DMS53 treated with DMSO at 0.1 percent for 48 hours (cell line): ENCODE measurements around the gene TIMELESS.
"Not testable (repeated sequence)": the region's sequence is repeated elsewhere in the genome, so short reads cannot be mapped to it uniquely, and the experiment has no call there.

Source experiments
- DNase-seq: peaks from one replicate; lab custom pipeline; 2025; ENCODE audit not compliant: unreplicated experiment; lab: John Stamatoyannopoulos, UW

The TIMELESS gene

DNA sequence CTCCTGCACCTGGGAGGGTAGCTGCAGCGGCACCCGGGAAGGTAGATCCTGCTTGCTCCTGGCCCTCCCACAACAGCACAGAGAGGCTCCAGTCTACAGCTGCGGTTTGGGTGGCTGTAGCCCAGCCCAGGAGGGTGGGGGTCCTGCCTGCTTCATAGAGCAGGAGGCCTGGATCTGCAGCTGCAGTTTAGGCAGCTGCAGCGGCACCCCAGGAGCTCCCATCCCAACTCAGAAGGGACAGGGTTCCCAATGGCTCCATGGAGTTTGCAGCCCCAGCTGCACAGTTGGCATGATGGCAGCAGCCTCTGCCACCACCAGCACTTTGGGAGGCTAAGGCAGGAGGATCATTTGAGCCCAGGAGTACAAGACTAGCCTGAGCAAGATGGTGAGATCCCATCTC lies 38.5 kb downstream of the TIMELESS start:
- no peak for DNase-seq

DNA sequence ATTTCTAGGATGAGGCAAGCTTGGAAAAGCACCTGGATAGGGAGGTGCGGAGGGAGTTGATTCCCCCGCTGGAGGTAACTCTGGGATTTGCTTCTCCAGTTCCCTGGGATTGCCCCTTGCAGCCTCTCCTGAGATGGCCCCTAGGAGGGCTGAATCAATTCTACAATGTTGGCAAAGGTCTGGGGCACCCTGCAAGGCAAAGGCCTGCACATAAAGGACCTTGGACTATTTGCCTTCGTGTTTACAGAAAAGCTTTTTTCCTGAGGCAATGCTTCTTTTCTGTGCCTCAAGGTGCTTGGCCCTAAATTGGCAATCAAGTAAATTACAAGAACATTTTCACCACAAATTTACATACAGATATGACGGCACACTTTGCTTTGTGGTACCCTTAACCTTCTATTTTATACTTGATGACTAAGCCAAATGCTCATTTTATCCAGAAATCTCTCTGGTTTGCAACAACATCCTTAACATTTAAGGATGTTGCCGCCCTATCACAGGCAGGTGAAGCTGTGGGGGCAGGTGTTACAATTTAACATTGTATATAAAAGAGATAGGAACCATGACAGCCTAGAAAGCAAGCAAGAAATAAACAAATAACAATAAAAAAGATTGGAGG lies 40.3 kb downstream of the TIMELESS start:
- DNase-seq, result no peak

DNA sequence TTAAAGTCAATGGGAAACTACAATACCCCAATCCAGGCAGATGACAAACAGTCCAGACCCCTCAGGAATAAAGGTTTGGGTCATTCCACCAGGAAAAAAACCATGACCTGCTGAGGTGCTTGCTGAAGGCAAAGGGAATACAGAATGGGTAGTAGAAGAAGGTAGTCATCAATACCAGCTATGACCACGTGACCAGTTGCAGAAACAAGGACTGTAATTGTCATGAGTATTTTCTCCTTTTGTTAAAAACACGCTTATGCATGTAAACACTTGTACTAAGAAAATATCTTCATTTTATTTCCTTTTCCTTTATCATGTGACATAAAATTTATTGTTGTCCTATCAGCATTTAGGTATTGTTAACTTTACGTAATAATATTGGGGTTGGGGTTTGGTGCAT lies 45.0 kb downstream of the TIMELESS start:
- not testable (repeated sequence) for DNase-seq

DNA sequence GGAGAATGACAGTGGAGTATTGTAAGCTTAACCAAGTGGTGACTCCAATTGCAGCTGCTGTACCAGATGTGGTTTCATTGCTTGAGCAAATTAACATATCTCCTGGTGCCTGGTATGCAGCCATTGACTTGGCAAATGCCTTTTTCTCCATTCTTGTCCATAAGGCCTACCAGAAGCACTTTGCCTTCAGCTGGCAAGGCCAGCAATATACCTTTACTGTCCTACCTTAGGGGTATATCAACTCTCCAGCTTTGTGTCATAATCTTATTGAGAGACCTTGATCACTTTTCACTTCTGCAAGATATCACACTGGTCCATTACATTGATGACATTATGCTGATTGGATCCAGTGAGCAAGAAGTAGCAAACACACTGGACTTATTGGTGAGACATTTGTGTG lies 47.6 kb downstream of the TIMELESS start:
- DNase-seq, result not testable (repeated sequence)

DNA sequence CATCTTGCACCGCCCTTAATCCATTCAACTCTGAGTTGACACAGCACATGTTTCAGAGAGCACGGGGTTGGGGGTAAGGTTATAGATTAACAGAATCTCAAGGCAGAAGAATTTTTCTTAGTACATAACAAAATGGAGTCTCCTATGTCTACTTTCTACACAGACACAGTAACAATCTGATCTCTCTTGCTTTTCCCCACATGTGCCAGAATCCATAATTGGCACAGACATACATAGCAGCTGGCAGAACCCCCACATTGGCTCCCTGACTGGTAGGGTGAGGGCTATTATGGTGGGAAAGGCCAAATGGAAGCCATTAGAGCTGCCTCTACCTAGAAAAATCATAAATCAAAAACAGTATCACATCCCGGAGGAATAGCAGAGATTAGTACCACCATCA lies 48.1 kb downstream of the TIMELESS start:
- not testable (repeated sequence) for DNase-seq

DNA sequence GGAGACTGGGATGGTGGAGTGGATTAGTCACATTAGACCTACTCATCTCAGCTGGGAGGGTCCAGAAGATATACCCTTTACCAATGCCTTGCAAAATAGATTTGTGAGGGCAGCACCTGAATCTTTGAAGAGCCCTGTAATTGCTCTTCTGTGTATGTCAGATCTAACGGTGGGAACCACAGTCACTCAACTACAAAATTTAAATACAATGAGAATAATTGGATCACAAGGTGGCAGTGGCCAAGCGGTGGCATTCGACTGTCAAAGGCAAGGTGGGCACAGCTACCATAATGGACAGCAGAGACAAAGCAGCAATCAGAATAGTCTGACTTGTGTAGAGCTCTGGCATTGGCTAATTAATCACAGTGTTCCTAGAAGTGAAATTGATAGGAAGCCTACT lies 49.8 kb downstream of the TIMELESS start:
- not testable (repeated sequence) for DNase-seq

DNA sequence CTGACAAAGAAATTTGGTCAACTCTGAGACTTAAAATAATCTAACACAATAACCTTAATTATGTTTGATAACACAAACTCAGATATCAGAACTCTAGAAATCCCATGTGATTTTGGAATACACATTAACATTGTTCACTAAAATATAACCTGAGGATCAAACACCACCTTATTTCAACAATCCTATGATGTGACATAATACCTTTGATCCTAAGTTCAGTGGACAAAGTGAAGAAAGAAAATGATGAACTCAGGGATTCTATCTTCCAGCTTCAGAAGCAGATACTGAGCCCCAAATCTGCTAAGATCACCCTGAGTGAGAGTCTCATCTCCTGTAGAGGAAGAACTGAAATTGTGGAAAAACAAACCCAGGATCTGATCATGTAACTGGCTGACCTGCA lies 50.9 kb downstream of the TIMELESS start:
- no peak for DNase-seq

DNA sequence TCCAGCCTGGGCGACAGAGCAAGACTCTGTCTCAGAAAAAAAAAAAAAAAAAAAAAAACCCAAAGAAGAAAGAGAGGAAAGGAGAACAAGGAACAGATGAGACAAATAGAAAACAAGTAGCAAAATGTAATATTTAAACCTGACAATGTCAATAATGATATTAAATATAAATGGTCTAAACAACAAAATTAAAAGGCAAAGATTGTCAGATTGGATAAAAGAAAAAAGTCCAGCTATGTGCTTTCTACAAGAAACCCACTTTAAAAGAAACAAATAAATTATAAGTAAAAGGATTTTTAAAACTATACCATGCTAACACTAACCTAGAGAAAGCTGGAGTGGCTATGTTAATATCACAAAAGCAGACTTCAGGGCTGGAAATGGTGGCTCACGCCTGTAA lies 56.9 kb downstream of the TIMELESS start:
- no peak for DNase-seq

DNA sequence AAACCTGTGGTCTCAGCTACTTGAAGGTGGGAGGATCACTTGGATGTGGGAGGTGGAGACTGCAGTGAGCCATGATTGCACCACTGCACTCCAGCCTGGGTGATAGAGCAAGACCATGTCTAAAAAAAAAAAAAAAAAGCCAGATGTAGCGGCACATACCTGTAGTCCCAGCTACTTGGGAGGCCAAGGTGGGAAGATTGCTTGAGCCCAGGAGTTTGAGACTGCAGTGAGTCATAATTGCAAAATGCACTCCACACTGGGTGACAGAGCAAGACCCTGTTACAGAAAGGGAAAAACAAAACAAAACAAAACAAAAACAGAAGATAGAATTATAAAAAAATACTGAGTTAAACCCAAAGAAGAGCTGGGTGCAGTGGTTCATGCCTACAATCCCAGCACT lies 57.5 kb downstream of the TIMELESS start:
- no peak for DNase-seq

DNA sequence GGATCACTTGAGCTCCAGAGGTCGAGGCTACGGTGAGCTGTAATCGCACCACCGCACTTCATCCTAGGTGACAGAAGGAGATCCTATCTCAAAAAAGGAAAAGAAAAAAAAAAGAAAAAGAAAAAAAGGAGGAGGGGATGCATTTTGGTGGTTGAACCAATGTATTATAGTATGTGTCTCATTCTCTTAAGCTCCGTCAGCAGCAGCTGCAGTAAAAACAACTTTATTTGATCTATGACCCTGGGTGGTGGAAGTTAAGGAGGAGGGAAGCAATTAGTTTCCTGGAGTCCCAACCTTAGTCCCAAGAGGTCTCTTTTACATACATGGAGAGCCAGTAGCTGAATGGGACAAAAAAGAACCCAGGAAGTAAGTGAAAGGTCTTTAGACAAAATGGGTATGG lies 59.8 kb downstream of the TIMELESS start:
- no peak for DNase-seq

DNA sequence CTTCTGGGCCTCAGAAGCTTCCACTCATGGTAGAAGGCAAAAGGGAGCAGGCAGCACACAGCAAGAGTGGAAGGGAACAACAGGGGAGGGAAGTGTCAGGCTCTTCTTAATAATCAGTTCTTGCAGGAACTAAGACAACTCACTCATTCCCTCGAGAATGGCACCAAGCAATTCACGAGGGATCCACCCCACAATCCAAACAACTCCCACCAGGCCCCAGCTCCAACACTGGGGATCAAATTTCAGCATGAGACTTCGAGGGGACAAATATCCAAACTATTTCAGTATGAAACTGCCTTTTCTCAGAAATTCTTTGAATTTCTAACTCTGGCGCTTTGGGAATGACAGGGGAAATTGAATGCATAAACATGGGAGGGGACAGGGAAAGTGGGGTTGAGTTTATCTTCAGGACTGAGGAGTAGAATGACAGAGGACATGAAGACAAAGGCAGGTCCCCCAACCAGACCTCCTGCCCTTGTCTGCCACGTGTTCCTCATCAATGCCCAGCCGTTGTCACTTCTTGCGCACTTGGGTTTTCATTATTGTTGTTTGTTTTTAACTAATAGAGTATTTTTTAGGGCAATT lies 62.0 kb downstream of the TIMELESS start:
- no peak for DNase-seq

DNA sequence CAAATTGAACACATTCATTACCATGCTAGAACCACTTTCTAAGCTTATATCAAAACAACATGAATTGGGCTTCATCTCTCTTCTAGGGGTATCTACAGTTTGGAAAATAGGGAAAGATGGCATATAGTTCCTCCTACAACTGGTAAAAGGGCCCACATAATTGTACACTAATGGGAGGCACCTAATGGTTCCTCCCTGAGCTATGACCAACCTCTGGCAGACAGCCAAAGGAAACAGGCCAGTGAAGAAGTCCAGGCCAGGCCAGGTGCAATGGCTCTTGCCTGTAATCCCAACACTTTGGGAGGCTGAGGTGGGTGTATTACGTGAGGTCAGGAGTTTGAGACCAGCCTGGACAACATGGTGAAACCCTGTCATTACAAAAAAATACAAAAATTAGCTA lies 63.4 kb downstream of the TIMELESS start:
- DNase-seq, result peak; percentile 34

DNA sequence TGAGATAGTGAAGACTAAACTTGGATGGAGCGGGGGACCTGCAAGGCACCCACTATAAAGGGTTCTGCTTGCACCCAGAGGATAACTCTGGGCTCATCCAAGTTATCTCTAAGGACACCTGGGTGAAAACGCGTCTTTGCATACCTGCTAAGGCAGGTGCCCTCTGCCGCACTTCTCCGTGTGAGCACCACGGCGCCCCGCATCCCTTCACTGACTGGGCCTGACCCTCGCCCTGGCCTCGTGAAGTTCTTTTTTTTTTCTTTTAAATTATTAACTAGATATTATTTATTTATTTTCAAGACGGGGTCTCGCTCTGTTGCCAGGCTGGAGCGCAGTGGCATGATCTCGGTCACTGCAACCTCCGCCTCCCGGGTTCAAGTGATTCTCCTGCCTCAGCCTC lies 66.6 kb downstream of the TIMELESS start:
- no peak for DNase-seq

DNA sequence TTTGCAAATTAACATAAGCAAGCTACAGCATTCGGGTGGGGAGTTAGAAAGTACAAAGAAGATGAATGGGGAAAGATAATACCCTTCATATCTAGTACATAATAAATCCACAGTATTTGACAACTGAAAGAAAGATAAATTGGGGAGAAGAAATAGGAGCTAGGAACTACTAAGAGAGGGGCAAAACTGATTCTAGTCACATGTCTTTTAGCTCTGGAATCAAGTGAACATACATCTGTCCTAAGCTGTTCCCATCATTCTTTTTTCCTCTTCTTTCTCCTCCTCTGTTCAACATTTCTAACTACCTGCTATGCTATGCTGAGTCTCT lies 71.3 kb downstream of the TIMELESS start:
- DNase-seq, result no peak

DNA sequence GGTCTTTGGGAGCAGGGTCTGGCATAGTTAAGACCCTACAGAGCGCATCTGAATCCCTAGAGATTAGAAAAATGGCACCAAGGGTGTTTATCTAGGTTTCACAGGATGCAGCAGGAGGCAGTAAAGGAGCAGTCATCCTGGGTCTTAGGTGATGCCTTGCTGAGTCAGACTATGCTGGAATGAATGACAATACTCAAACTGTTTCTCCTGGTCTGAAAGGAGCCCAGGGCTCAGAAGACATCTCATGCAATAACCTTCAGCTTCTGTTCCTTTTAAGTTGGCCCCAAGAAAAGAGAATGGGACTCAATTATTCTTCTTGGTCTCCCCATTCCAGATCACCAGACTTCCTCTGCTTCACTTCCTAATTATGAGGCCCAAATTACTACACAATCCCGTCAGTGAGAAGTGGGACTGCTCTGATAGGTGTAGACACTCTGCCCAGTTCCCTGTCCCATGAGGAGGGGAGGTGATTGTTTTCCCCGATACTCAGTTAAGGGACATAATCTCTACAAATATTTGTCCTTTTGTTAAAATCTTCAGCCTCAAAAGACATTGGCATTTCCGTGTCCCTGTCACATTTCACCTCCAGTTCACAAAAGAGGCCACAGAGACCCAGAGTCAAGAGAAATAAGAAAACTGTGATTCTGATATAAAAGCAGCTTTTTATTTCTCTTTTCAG lies 71.8 kb downstream of the TIMELESS start:
- DNase-seq, result no peak

DNA sequence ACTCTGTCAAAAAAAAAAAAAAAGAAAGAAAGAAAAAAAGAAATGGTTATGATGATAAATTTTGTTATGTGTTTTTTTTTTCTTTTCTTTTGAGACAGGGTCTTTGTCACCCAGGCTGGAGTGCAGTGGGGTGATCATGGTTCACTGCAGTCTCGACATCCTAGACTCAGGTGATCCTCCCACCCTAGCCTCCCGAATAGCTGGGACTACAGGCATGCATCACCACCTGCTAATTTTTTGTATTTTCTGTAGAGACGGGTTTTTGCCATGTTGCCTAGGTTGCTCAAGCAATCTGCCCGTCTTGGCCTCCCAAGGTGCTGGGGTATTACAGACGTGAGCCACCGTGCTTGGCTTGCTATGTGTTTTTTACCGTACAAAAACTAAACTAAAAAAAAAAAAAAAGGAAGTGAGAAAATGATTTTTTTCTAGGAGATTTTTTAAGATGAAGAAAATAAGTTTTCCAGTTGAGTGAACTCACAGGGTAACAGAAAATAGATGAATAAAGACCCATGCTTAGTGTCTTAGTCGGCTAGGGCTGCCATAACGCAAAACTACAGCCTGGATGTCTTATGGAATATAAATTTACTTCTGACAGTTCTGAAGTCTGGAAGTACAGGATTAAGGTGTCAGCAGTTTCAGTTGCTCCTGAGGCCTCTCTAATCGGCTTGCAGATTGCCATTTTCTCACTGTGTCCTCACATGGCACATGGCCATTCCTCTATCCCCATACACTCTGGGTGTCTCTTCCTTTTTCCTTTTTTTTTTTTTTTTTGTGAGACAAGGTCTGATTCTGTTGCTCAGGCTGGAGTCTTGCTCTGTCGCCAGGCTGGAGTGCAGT lies 73.4 kb downstream of the TIMELESS start:
- DNase-seq, result no peak

DNA sequence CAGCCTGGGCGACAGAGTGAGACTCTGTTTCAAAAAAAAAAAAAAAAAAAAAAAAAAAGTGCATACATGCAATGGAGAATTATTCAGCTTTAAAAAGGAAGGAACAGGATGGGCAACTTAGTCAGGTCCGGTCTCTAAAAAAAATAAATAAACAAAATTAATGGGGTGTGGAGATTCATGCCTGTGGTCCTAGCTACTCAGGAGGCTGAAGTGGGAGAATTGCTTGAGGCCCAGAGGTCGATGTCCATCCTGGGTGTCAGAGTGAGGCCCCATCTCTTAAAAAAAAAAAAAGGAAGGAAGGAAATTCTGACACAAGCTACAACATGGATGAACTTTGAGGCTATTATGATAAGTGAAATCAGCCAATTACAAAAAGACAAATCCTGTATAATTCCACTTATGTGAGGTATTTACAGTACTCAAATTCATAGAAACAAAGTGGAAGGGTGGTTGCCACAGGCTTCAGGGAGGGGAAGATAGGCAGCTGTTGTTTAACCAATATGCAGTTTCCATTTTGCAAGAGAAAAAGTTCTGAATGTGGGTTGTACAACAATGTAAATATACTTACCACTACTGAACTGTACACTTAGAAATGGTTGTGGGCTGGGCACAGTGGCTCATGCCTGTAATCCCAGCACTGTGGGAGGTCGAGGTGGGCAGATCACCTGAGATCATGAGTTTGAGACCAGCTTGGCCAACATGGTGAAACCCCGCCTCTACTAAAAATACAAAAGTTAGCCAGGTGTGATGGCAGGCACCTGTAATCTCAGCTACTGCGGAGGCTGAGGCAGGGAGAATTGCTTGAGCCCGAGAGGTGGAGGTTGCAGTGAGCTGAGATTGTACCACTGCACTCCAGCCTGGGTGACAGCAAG lies 74.3 kb downstream of the TIMELESS start:
- no peak for DNase-seq

DNA sequence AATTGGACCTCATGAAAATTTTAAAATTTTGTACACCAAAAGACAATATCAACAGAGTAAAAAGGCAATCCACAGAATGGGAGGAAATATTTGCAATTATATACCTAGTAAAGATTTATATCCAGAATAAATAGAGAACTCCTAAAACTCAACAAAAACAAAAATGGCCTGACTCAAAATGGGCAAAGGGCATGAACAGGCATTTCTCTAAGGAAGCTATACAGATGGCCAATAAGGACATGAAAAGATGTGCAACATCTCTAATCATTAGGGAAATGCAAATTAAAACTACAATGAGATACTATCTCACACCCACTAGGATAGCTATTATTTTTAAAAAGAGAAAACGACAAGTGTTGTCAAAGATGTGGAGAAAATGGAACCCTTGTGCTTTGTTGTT lies 75.7 kb downstream of the TIMELESS start:
- no peak for DNase-seq

DNA sequence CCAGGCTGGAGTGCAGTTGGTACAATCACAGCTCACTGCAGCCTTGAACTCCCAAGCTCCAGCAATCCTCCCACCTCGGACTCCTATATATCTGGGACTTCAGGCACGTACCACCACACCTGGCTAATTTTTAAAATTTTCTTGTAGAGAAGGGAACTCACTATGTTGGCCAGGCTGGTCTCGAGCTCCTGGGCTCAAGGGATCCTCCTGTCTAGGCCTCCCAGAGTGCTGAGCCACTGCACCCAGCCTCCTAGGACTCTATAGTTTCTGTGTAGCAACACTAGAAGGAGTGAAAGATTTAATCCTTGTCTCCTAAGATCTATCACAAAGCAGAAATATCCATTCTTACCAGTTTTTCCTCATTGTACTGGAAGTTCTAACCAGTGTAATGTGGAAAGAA lies 82.3 kb downstream of the TIMELESS start:
- DNase-seq, result no peak
